ENCODE results near the gene SLC25A38.

SLC25A38 gene

GRCh38 chr3:39406368-39407258, 23.4 kb downstream of the SLC25A38 start, which contains the start of gene RPSA:
TSS of gene RPSA (plus strand) at chr3:39406720. CDS start at chr3:39407654, 934 bp downstream.
- TF ChIP-seq SNAI2 (CRISPR knock-in tag; IDR thresholded peaks at IDR 0.05) (no peak), ESRRG (CRISPR knock-in tag; IDR thresholded peaks at IDR 0.05) (no peak), ZFP3 (CRISPR knock-in tag; IDR thresholded peaks at IDR 0.05) (peak; percentile 84), BACH2 (CRISPR knock-in tag; IDR thresholded peaks at IDR 0.05; ENCODE audit: borderline replicate concordance) (no peak), OSR1 (CRISPR knock-in tag; IDR thresholded peaks at IDR 0.05) (no peak), RARB (CRISPR knock-in tag; IDR thresholded peaks at IDR 0.05) (no peak), PATZ1 (CRISPR knock-in tag; IDR thresholded peaks at IDR 0.05; ENCODE audit: borderline replicate concordance) (no peak), TSHZ2 (CRISPR knock-in tag; IDR thresholded peaks at IDR 0.05) (no peak), TOX (CRISPR knock-in tag; IDR thresholded peaks at IDR 0.05; ENCODE audit: borderline replicate concordance) (0 out of 2 replicates have a peak, but pooled peaks have one; percentile 36), ARNTL (CRISPR knock-in tag; IDR thresholded peaks at IDR 0.05; ENCODE audit: borderline replicate concordance, low read depth) (no peak), POU6F1 (CRISPR knock-in tag; IDR thresholded peaks at IDR 0.05; ENCODE audit: borderline replicate concordance, low read depth) (0 out of 2 replicates have a peak, but pooled peaks have one; percentile 46), ISL1 (CRISPR knock-in tag; IDR thresholded peaks at IDR 0.05) (no peak), PPARA (CRISPR knock-in tag; IDR thresholded peaks at IDR 0.05; ENCODE audit: borderline replicate concordance) (0 out of 2 replicates have a peak, but pooled peaks have one; percentile 54), ZFP30 (CRISPR knock-in tag; IDR thresholded peaks at IDR 0.05) (no peak), ZC3H10 (CRISPR knock-in tag; IDR thresholded peaks at IDR 0.05) (no peak), GLIS3 (CRISPR knock-in tag; IDR thresholded peaks at IDR 0.05) (0 out of 2 replicates have a peak, but pooled peaks have one; percentile 48), ZNF70 (CRISPR knock-in tag; IDR thresholded peaks at IDR 0.05) (no peak), TCF4 (CRISPR knock-in tag; IDR thresholded peaks at IDR 0.05; ENCODE audit: borderline replicate concordance) (no peak), ZNF565 (CRISPR knock-in tag; conservative IDR thresholded peaks at IDR 0.05; ENCODE audit: low read depth) (no peak), CREB5 (CRISPR knock-in tag; IDR thresholded peaks at IDR 0.05; ENCODE audit: low read depth) (no peak), CSDC2 (CRISPR knock-in tag; IDR thresholded peaks at IDR 0.05) (no peak), ZNF8 (CRISPR knock-in tag; IDR thresholded peaks at IDR 0.05) (no peak)
- TF ChIP-seq, protein P1, sequence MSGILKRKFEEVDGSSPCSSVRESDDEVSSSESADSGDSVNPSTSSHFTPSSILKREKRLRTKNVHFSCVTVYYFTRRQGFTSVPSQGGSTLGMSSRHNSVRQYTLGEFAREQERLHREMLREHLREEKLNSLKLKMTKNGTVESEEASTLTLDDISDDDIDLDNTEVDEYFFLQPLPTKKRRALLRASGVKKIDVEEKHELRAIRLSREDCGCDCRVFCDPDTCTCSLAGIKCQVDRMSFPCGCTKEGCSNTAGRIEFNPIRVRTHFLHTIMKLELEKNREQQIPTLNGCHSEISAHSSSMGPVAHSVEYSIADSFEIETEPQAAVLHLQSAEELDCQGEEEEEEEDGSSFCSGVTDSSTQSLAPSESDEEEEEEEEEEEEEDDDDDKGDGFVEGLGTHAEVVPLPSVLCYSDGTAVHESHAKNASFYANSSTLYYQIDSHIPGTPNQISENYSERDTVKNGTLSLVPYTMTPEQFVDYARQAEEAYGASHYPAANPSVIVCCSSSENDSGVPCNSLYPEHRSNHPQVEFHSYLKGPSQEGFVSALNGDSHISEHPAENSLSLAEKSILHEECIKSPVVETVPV (CRISPR knock-in tag; IDR thresholded peaks at IDR 0.05) = no peak

DNA sequence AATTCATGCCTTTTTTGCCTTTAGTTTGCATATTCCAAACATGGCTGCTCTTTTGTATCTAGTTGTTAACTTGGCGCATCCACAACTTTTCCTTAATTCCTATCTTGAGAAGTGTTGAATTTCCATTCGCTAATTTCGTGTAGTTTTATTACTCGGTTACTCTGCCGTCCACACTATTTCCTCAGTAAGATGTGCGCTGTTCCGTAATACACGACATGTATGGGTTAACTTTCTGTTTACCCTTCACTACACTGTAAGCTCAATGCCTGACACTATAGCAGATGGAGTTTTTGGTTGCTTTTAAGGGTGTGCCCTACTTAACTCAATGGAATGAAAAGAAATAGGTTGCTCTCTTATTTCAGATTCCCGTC, 24.1 kb downstream of the SLC25A38 start:
- TF ChIP-seq ARNTL (CRISPR knock-in tag; IDR thresholded peaks at IDR 0.05; ENCODE audit: borderline replicate concordance, low read depth) = no peak
- no peak for TF ChIP-seq ZC3H10 (CRISPR knock-in tag; IDR thresholded peaks at IDR 0.05)
- no peak for TF ChIP-seq OSR1 (CRISPR knock-in tag; IDR thresholded peaks at IDR 0.05)
- no peak for TF ChIP-seq SNAI2 (CRISPR knock-in tag; IDR thresholded peaks at IDR 0.05)
- no peak for TF ChIP-seq ZNF8 (CRISPR knock-in tag; IDR thresholded peaks at IDR 0.05)
- no peak for TF ChIP-seq ZNF70 (CRISPR knock-in tag; IDR thresholded peaks at IDR 0.05)
- no peak for TF ChIP-seq BACH2 (CRISPR knock-in tag; IDR thresholded peaks at IDR 0.05; ENCODE audit: borderline replicate concordance)
- TF ChIP-seq TCF4 (CRISPR knock-in tag; IDR thresholded peaks at IDR 0.05; ENCODE audit: borderline replicate concordance) = no peak
- no peak for TF ChIP-seq GLIS3 (CRISPR knock-in tag; IDR thresholded peaks at IDR 0.05)
- TF ChIP-seq ESRRG (CRISPR knock-in tag; IDR thresholded peaks at IDR 0.05) = no peak
- TF ChIP-seq POU6F1 (CRISPR knock-in tag; IDR thresholded peaks at IDR 0.05; ENCODE audit: borderline replicate concordance, low read depth) = no peak
- TF ChIP-seq CSDC2 (CRISPR knock-in tag; IDR thresholded peaks at IDR 0.05) = no peak
- no peak for ATAC-seq

More at GRCh38 chr3:39406368-39407258, 23.4 kb downstream of the SLC25A38 start, which contains the start of gene RPSA:
- ATAC-seq = peak; percentile 98

Data from SK-N-SH treated with all-trans-retinoic acid at 6 μM for 48 hours (cell line).